ENCODE data around the gene CRB1.

DNA sequence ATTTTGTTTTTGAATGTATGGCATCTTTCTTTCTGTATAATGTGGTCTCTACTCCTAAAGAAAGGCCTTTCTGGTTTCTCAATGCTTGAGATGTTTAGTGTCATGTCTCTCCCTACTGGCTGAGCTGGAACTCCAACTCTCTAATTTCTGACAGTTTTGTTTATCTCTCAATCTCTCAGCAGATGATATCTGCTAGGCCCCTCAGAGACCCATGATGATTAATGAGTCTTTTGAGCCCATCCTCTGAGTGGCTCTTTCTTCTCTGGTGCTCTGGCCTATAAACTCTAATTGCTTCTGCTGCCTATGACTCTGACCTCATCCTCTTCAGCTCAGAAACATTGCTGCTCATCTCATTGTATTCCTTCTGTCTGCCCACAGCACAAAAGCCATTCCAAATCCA is 46.6 kb downstream of the CRB1 start:
- TF ChIP-seq, protein P1, sequence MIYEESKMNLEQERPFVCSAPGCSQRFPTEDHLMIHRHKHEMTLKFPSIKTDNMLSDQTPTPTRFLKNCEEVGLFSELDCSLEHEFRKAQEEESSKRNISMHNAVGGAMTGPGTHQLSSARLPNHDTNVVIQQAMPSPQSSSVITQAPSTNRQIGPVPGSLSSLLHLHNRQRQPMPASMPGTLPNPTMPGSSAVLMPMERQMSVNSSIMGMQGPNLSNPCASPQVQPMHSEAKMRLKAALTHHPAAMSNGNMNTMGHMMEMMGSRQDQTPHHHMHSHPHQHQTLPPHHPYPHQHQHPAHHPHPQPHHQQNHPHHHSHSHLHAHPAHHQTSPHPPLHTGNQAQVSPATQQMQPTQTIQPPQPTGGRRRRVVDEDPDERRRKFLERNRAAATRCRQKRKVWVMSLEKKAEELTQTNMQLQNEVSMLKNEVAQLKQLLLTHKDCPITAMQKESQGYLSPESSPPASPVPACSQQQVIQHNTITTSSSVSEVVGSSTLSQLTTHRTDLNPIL (CRISPR knock-in tag; IDR thresholded peaks at IDR 0.05; ENCODE audit: low read depth) = no peak
- TF ChIP-seq, protein P2, sequence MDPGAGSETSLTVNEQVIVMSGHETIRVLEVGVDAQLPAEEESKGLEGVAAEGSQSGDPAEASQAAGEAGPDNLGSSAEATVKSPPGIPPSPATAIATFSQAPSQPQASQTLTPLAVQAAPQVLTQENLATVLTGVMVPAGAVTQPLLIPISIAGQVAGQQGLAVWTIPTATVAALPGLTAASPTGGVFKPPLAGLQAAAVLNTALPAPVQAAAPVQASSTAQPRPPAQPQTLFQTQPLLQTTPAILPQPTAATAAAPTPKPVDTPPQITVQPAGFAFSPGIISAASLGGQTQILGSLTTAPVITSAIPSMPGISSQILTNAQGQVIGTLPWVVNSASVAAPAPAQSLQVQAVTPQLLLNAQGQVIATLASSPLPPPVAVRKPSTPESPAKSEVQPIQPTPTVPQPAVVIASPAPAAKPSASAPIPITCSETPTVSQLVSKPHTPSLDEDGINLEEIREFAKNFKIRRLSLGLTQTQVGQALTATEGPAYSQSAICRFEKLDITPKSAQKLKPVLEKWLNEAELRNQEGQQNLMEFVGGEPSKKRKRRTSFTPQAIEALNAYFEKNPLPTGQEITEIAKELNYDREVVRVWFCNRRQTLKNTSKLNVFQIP (CRISPR knock-in tag; IDR thresholded peaks at IDR 0.05; ENCODE audit: borderline replicate concordance, low read depth) = no peak
- TF ChIP-seq CSDC2 (CRISPR knock-in tag; IDR thresholded peaks at IDR 0.05) (no peak), SNAI2 (CRISPR knock-in tag; IDR thresholded peaks at IDR 0.05) (no peak), ZNF70 (CRISPR knock-in tag; IDR thresholded peaks at IDR 0.05) (no peak), RARB (CRISPR knock-in tag; IDR thresholded peaks at IDR 0.05) (no peak), GLIS3 (CRISPR knock-in tag; IDR thresholded peaks at IDR 0.05) (no peak), CSRNP3 (CRISPR knock-in tag; IDR thresholded peaks at IDR 0.05) (no peak), ZNF8 (CRISPR knock-in tag; IDR thresholded peaks at IDR 0.05) (no peak), PATZ1 (CRISPR knock-in tag; IDR thresholded peaks at IDR 0.05; ENCODE audit: borderline replicate concordance) (no peak), TCF4 (CRISPR knock-in tag; IDR thresholded peaks at IDR 0.05; ENCODE audit: borderline replicate concordance) (no peak), PPARA (CRISPR knock-in tag; IDR thresholded peaks at IDR 0.05; ENCODE audit: borderline replicate concordance) (no peak), OSR1 (CRISPR knock-in tag; IDR thresholded peaks at IDR 0.05) (no peak), ARNTL (CRISPR knock-in tag; IDR thresholded peaks at IDR 0.05; ENCODE audit: borderline replicate concordance, low read depth) (no peak)

Measured in SK-N-SH treated with all-trans-retinoic acid at 6 μM for 48 hours (cell line).